GM21526 (cell line): ENCODE data around the gene RNF212B.
"Not testable (repeated sequence)": the region's sequence is repeated elsewhere in the genome, so short reads cannot be mapped to it uniquely, and the experiment has no call there.

Source experiments
- ATAC-seq: cut with Tn5 transposase; IDR thresholded peaks from one replicate; pipeline ENCODE4 v1.9.1; 2021; ENCODE audit warnings: moderate library complexity; ENCODE audit not compliant: unreplicated experiment, low FRiP score

The RNF212B gene

GRCh38 chr14:23237772-23238594, at the start of gene RNF212B:
Gene RNF212B (plus strand): TSS chr14:23237936. CDS start chr14:23240346, 2,410 bp downstream.
- ATAC-seq = no peak

GRCh38 chr14:23193432-23193831, 44.3 kb upstream of the RNF212B start:
- ATAC-seq = no peak

- no peak for ATAC-seq
Observed at GRCh38 chr14:23195552-23196101, 42.1 kb upstream of the RNF212B start.

- not testable (repeated sequence) for ATAC-seq
Observed at GRCh38 chr14:23196487-23196886, 41.2 kb upstream of the RNF212B start.

GRCh38 chr14:23199141-23199540, 38.6 kb upstream of the RNF212B start:
- ATAC-seq = not testable (repeated sequence)

GRCh38 chr14:23202001-23202400, 35.7 kb upstream of the RNF212B start:
- ATAC-seq = no peak

- no peak for ATAC-seq
Observed at GRCh38 chr14:23206422-23207145, 31.2 kb upstream of the RNF212B start.

- ATAC-seq = no peak
Observed at GRCh38 chr14:23207146-23207540, 30.6 kb upstream of the RNF212B start.

- ATAC-seq = no peak
Observed at GRCh38 chr14:23208324-23208723, 29.4 kb upstream of the RNF212B start.

GRCh38 chr14:23209651-23210423, 27.9 kb upstream of the RNF212B start:
- no peak for ATAC-seq

GRCh38 chr14:23215421-23215820, 22.3 kb upstream of the RNF212B start:
- no peak for ATAC-seq

- ATAC-seq = no peak
Observed at GRCh38 chr14:23217032-23218020, 20.4 kb upstream of the RNF212B start.

- ATAC-seq = no peak
Observed at GRCh38 chr14:23219075-23219474, 18.7 kb upstream of the RNF212B start.

- ATAC-seq = not testable (repeated sequence)
Observed at GRCh38 chr14:23224958-23225357, 12.8 kb upstream of the RNF212B start.

- no peak for ATAC-seq
Observed at GRCh38 chr14:23227566-23227965, 10.2 kb upstream of the RNF212B start.

- no peak for ATAC-seq
Observed at GRCh38 chr14:23228812-23229211, 8.9 kb upstream of the RNF212B start.

GRCh38 chr14:23232241-23232808, 5.4 kb upstream of the RNF212B start:
- not testable (repeated sequence) for ATAC-seq

GRCh38 chr14:23240661-23241060, 2.9 kb downstream of the RNF212B start:
- no peak for ATAC-seq

- ATAC-seq = not testable (repeated sequence)
Observed at GRCh38 chr14:23241061-23241715, 3.5 kb downstream of the RNF212B start.
